GM12878 (cell line): Measurements from ENCODE around the gene TSC22D1. TPM values are rescaled to one million over a fixed set of nuclear protein-coding genes. Genes with fewer than 3 reads are reported as not detected.

Source experiments
- ATAC-seq: fragments of 200-7000 bp; cut with Tn5 transposase; 3 replicates; pipeline ENCODE4 v1.9.1; 2020; ENCODE audit warnings: mild to moderate bottlenecking, moderate library complexity
- BruUV-seq: library from RNA; stranded (reverse); fragments of 400-500 nt; replicated peaks from 2 replicates; lab custom pipeline; 2021; lab: Mats Ljungman, UMichigan
- CTCF ChIA-PET: fragments of 300-600 bp; sonication (Branson Sonifier 250); formaldehyde crosslinking; extraction: SDS; loops from one replicate; lab custom pipeline; 2021; ENCODE audit warnings: inconsistent platforms; lab: Yijun Ruan, JAX
- POLR2A ChIA-PET: fragments of 350-600 bp; formaldehyde crosslinking; extraction: SDS; loops from one replicate; lab custom pipeline; 2021; ENCODE audit warnings: inconsistent platforms; lab: Charles Lee
- RAD21 ChIA-PET: fragments of 300-600 bp; sonication (Branson Sonifier 250); formaldehyde crosslinking; loops from one replicate; lab custom pipeline; 2023; ENCODE audit warnings: antibody characterized with exemption; ENCODE audit not compliant: unreplicated experiment; lab: Charles Lee
- SMC1A ChIA-PET: fragments of 300-600 bp; sonication (Branson Sonifier 250); formaldehyde crosslinking; loops from one replicate; lab custom pipeline; 2023; ENCODE audit not compliant: unreplicated experiment, uncharacterized antibody; lab: Charles Lee
- DNase-seq: peaks from one replicate; pipeline ENCODE4 v3.0.0-alpha.2; 2011; ENCODE audit warnings: low read depth, low spot score
- FAIRE-seq: peaks from 3 replicates; lab custom pipeline; 2011; peaks lifted over from hg19 to GRCh38; lab: Jason Lieb, UNC
- H2AFZ ChIP-seq: 2 replicates; pipeline ENCODE4 v1.6.0; 2011; ENCODE audit warnings: low read depth, low read length, control low read depth; ENCODE audit not compliant: control insufficient read depth
- H3K27ac ChIP-seq: 2 replicates; pipeline ENCODE4 v1.5.1; 2011; ENCODE audit warnings: control low read depth; ENCODE audit not compliant: control insufficient read depth, insufficient read depth
- H3K27me3 ChIP-seq, 2 experiments: replicated peaks in 1 of 2; 2 replicates each; pipeline versions ENCODE4 v1.6.0 to v1.6.1; 2011; ENCODE audit warnings: low read length in 1 of 2; ENCODE audit not compliant: control insufficient read depth in 2 of 2, insufficient read depth in 2 of 2
- H3K36me3 ChIP-seq, 2 experiments: 2 replicates each; pipeline ENCODE4 v1.5.1; 2011; ENCODE audit warnings: low read length in 1 of 2; ENCODE audit not compliant: control insufficient read depth in 2 of 2, insufficient read depth in 2 of 2
- H3K4me1 ChIP-seq: 2 replicates; pipeline ENCODE4 v1.6.1; 2011; ENCODE audit warnings: mild to moderate bottlenecking, low read length, moderate library complexity, mixed read lengths; ENCODE audit not compliant: control insufficient read depth, insufficient read depth
- H3K4me2 ChIP-seq: 2 replicates; pipeline ENCODE4 v1.6.0; 2011; ENCODE audit warnings: control low read depth; ENCODE audit not compliant: control insufficient read depth, insufficient read depth
- H3K4me3 ChIP-seq: fragments of 200-600 bp; sonication (generic); 2 replicates; pipeline ENCODE4 v1.5.1; 2016
- H3K79me2 ChIP-seq: 2 replicates; pipeline ENCODE4 v1.6.0; 2011; ENCODE audit warnings: low read length; ENCODE audit not compliant: control insufficient read depth, insufficient read depth
- H3K9ac ChIP-seq: 2 replicates; pipeline ENCODE4 v1.8.0; 2011; ENCODE audit warnings: low read length, control low read depth, mixed read lengths; ENCODE audit not compliant: control insufficient read depth, insufficient read depth
- H3K9me3 ChIP-seq: replicated peaks from 3 replicates; pipeline ENCODE4 v1.5.1; 2011; ENCODE audit warnings: mild to moderate bottlenecking, low read length; ENCODE audit not compliant: control insufficient read depth, insufficient read depth
- H4K20me1 ChIP-seq: 2 replicates; pipeline ENCODE4 v1.6.0; 2011; ENCODE audit not compliant: control insufficient read depth, insufficient read depth
- KDM1A ChIP-seq: fragments of 200-600 bp; sonication (generic); IDR thresholded peaks from 2 replicates; pipeline ENCODE4 v1.6.1; 2016; ENCODE audit warnings: borderline replicate concordance
- NFYB ChIP-seq: IDR thresholded peaks from 2 replicates; pipeline ENCODE4 v1.6.1; 2011; ENCODE audit warnings: low read depth, mild to moderate bottlenecking, low read length, improper control_type of control experiment, moderate library complexity; ENCODE audit not compliant: insufficient read depth
- RAD51 ChIP-seq: fragments of 450-650 bp; IDR thresholded peaks from 2 replicates; pipeline ENCODE4 v1.6.1; 2016; ENCODE audit warnings: moderate library complexity, mild to moderate bottlenecking, inconsistent platforms
- SMC3 ChIP-seq: IDR thresholded peaks from 2 replicates; pipeline ENCODE4 v1.6.1; 2011; ENCODE audit warnings: low read length, improper control_type of control experiment, borderline replicate concordance
- TBL1XR1 ChIP-seq: IDR thresholded peaks from 2 replicates; pipeline ENCODE4 v1.6.1; 2012; ENCODE audit warnings: low read depth, low read length, improper control_type of control experiment
- WGBS: methylation state at CpG from one replicate; pipeline ENCODE4 v1.1.6; 2016; ENCODE audit warnings: low lambda C conversion rate; ENCODE audit not compliant: insufficient replicate concordance, insufficient coverage; ENCODE audit errors: missing lambda C conversion rate; 5-methylcytosine and 5-hydroxymethylcytosine counted together
- in situ Hi-C: fragments of 300-500 bp; cut with MboI; formaldehyde crosslinking; loops from 9 replicates; pipeline ENCODE4 v1.14.3; 2018; ENCODE audit warnings: mixed read lengths
- intact Hi-C: fragments of 100-400 bp; cut with micrococcal nuclease; formaldehyde crosslinking; loops from one replicate; pipeline ENCODE4 v1.14.2; 2022; ENCODE audit not compliant: unreplicated experiment
- polyA plus RNA-seq, 11 experiments: library from polyadenylated mRNA; depleted of rRNA in 4 of 11; unstranded in 6 of 11; stranded (reverse) in 5 of 11; fragments of >200 nt; fragmentation: Nextera tagmentation in 4 of 11; fragmentation: Illumina TruSeq in 1 of 11; extraction: Ambion mirVana in 4 of 11; extraction: Trizol in 1 of 11; gene quantifications; 1 replicate in 1 of 11; 2 replicates in 10 of 11; pipeline versions ENCODE4 v1.2.1 to v1.2.3, GENCODE V29; 2011 to 2016; ENCODE audit warnings: inconsistent platforms in 2 of 11, missing spikeins in 2 of 11, low read depth in 1 of 11
- total RNA-seq, 4 experiments: library from RNA; depleted of rRNA in 3 of 4; stranded (reverse); fragments of >200 nt in 3 of 4; fragmentation: Illumina TruSeq in 1 of 4; extraction: Trizol in 1 of 4; gene quantifications; 2 replicates each; pipeline versions ENCODE4 v1.2.1 to v1.2.3, GENCODE V29; 2013 to 2021
- TF ChIP-seq, protein P1 (sequence below): fragments of 450-650 bp; IDR thresholded peaks from 2 replicates; pipeline ENCODE4 v1.6.1; 2017; ENCODE audit warnings: mild to moderate bottlenecking
- TF ChIP-seq, protein P2 (sequence below): IDR thresholded peaks from 2 replicates; pipeline ENCODE4 v1.6.1; 2012; ENCODE audit warnings: low read depth, low read length, improper control_type of control experiment
- TF ChIP-seq, protein P3 (sequence below): IDR thresholded peaks from 2 replicates; pipeline ENCODE4 v1.6.1; 2011; ENCODE audit warnings: borderline replicate concordance, low read depth, mild to moderate bottlenecking, moderate library complexity, low read length; ENCODE audit not compliant: insufficient read depth, poor library complexity, severe bottlenecking

Gene TSC22D1
- total and polyA plus RNA-seq, 10 of the 15 experiments (the other 5 are each of a cell fraction or from before 2014, with no cell fraction given) = 0.37 to 15.7 (median 7.5) TPM

DNA sequence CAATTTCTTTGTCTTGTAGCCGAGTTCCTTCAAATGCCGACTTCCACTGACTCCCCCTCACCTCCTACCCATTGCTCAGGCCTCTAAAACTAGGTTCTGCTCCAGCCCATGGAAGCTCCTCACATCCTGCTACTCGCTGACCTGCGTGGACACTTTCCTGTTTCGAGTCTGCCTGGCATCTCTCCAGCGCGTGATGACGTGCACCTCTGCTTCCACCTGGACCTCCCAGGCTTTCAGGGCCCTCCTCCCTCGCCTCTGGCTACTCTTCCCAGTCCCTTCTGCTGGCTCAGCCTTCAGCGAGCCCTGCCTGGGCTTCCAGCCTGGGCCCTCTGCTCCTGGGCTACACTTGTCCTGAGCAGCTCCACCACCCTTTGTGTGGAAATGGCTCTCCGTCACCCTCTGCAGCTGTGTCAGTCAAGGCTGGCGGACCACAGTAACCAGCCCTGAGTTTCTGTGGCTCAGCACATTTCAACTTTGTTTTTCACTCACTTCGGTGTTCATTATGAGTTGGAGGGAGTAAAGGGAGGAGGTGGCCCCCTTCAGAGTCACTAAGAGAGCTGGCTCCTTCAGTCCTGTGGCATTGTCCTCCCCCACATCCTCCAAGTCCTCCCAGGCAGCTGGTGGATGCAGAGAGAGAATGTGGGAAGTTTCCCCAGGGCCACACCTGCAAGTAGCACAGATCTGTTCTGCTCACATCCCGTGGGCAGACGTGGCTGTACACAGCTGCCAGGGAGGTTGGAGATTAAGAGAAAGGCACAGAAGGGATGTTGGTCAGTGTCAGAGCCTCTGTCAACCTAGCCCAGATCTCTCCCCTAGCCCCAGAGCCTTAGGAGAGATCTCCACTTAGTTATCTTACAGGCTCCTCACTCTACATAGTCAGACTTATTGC, 153.1 kb downstream of the TSC22D1 start:
- CTCF ChIA-PET = no interaction called here
- no peak overlapping the region for H3K9ac ChIP-seq
- RAD21 ChIA-PET = no interaction called here
- no peak for FAIRE-seq
- in situ Hi-C loops (no loop called here), intact Hi-C loops (no loop called here)
- ATAC-seq = no peak
- H3K79me2 ChIP-seq = no peaks in the 10 kb centered on the region
- H3K27me3 ChIP-seq = peaks cover 0 to 5% of the 10 kb centered on the region in 2 experiments; a peak in 1 of 4 replicates
- DNase-seq = no peak
- no peak for TF ChIP-seq RAD51
- TF ChIP-seq, protein P1, sequence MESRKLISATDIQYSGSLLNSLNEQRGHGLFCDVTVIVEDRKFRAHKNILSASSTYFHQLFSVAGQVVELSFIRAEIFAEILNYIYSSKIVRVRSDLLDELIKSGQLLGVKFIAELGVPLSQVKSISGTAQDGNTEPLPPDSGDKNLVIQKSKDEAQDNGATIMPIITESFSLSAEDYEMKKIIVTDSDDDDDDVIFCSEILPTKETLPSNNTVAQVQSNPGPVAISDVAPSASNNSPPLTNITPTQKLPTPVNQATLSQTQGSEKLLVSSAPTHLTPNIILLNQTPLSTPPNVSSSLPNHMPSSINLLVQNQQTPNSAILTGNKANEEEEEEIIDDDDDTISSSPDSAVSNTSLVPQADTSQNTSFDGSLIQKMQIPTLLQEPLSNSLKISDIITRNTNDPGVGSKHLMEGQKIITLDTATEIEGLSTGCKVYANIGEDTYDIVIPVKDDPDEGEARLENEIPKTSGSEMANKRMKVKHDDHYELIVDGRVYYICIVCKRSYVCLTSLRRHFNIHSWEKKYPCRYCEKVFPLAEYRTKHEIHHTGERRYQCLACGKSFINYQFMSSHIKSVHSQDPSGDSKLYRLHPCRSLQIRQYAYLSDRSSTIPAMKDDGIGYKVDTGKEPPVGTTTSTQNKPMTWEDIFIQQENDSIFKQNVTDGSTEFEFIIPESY = no peak
- no peak for TF ChIP-seq SMC3
- no peak for TF ChIP-seq KDM1A
- TF ChIP-seq, protein P2, sequence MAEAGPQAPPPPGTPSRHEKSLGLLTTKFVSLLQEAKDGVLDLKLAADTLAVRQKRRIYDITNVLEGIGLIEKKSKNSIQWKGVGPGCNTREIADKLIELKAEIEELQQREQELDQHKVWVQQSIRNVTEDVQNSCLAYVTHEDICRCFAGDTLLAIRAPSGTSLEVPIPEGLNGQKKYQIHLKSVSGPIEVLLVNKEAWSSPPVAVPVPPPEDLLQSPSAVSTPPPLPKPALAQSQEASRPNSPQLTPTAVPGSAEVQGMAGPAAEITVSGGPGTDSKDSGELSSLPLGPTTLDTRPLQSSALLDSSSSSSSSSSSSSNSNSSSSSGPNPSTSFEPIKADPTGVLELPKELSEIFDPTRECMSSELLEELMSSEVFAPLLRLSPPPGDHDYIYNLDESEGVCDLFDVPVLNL = no peak
- TF ChIP-seq NFYB = no peak
- TF ChIP-seq, protein P3, sequence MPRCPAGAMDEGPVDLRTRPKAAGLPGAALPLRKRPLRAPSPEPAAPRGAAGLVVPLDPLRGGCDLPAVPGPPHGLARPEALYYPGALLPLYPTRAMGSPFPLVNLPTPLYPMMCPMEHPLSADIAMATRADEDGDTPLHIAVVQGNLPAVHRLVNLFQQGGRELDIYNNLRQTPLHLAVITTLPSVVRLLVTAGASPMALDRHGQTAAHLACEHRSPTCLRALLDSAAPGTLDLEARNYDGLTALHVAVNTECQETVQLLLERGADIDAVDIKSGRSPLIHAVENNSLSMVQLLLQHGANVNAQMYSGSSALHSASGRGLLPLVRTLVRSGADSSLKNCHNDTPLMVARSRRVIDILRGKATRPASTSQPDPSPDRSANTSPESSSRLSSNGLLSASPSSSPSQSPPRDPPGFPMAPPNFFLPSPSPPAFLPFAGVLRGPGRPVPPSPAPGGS = no peak
- TF ChIP-seq TBL1XR1 = no peak
- no peaks in the 10 kb centered on the region for H3K9me3 ChIP-seq
- SMC1A ChIA-PET = no interaction called here
- POLR2A ChIA-PET = no interaction called here
- H3K27ac ChIP-seq = no peak overlapping the region
- H2AFZ ChIP-seq = no peak overlapping the region
- H3K36me3 ChIP-seq = no peaks in the 10 kb centered on the region
- 11% methylated on average over 15 of the region's 15 CpGs for WGBS
- no peaks in the 10 kb centered on the region for H3K4me1 ChIP-seq
- BruUV-seq = no TSS peak
- H3K4me2 ChIP-seq = no peak overlapping the region
- no peaks in the 10 kb centered on the region for H4K20me1 ChIP-seq
- H3K4me3 ChIP-seq = no peak overlapping the region
